H1 (cell line): ENCODE data around the gene CHD5. TPM values are rescaled to one million over a fixed set of nuclear protein-coding genes. Genes with fewer than 3 reads are reported as not detected.

Source experiments
- CTCF ChIA-PET: fragments of 300-600 bp; sonication (Branson Sonifier 250); formaldehyde crosslinking; loops from one replicate; lab custom pipeline; 2021; ENCODE audit not compliant: partially characterized antibody; lab: Charles Lee
- POLR2A ChIA-PET: fragments of 300-600 bp; sonication (Branson Sonifier 250); formaldehyde crosslinking; loops from one replicate; lab custom pipeline; 2021; ENCODE audit warnings: inconsistent platforms; ENCODE audit not compliant: partially characterized antibody; lab: Charles Lee
- DNase-seq, 2 experiments: peaks; one replicate each; pipeline versions ENCODE4 v3.0.0 to v3.0.0-alpha.2; 2010 to 2022; ENCODE audit warnings: low spot score in 2 of 2, low read depth in 1 of 2, mixed read lengths in 1 of 2
- FAIRE-seq: peaks from 2 replicates; lab custom pipeline; 2011; peaks lifted over from hg19 to GRCh38; lab: Jason Lieb, UNC
- H2AFZ ChIP-seq: 2 replicates; pipeline ENCODE4 v1.8.1; 2012; ENCODE audit warnings: low read length, inconsistent platforms
- H2AK5ac ChIP-seq: 2 replicates; pipeline ENCODE4 v1.6.1; 2013; ENCODE audit warnings: low read depth, low read length
- H2BK120ac ChIP-seq: replicated peaks from 2 replicates; pipeline ENCODE3; 2013; ENCODE audit warnings: low read depth, low read length, inconsistent platforms
- H2BK12ac ChIP-seq: 2 replicates; pipeline ENCODE4 v1.6.1; 2013; ENCODE audit warnings: low read depth, low read length
- H2BK15ac ChIP-seq: 2 replicates; pipeline ENCODE4 v1.6.1; 2013; ENCODE audit warnings: low read length
- H2BK20ac ChIP-seq: 2 replicates; pipeline ENCODE4 v1.6.1; 2013; ENCODE audit warnings: low read length
- H2BK5ac ChIP-seq: 2 replicates; pipeline ENCODE4 v1.6.1; 2013; ENCODE audit warnings: low read depth, low read length
- H3K14ac ChIP-seq: 2 replicates; pipeline ENCODE4 v1.6.1; 2013; ENCODE audit warnings: inconsistent platforms; ENCODE audit not compliant: insufficient read length
- H3K18ac ChIP-seq: 2 replicates; pipeline ENCODE4 v1.6.1; 2013; ENCODE audit warnings: low read length; ENCODE audit errors: extremely low read depth
- H3K23ac ChIP-seq: 2 replicates; pipeline ENCODE4 v1.6.1; 2013; ENCODE audit warnings: inconsistent platforms; ENCODE audit not compliant: insufficient read length
- H3K23me2 ChIP-seq: 2 replicates; pipeline ENCODE4 v1.6.1; 2013; ENCODE audit warnings: low read depth, low read length
- H3K27ac ChIP-seq: 2 replicates; pipeline ENCODE4 v1.6.1; 2011; ENCODE audit warnings: low read depth, low read length, inconsistent platforms
- H3K27me3 ChIP-seq, 4 experiments: replicated peaks in 1 of 4; 1 replicate in 1 of 4; 2 replicates in 3 of 4; pipeline versions ENCODE4 v1.6.1 to v1.8.1; 2011 to 2013; ENCODE audit warnings: low read length in 3 of 4, mild to moderate bottlenecking in 3 of 4, inconsistent platforms in 2 of 4, mixed read lengths in 2 of 4, moderate library complexity in 1 of 4; ENCODE audit not compliant: control insufficient read depth in 3 of 4, insufficient read depth in 3 of 4; ENCODE audit errors: extremely low read depth in 1 of 4
- H3K36me3 ChIP-seq, 4 experiments: 2 replicates each; pipeline versions ENCODE4 v1.6.1 to v1.8.1; 2011 to 2013; ENCODE audit warnings: mild to moderate bottlenecking in 4 of 4, low read length in 3 of 4, moderate library complexity in 2 of 4, control low read depth in 1 of 4, inconsistent platforms in 1 of 4; ENCODE audit not compliant: insufficient read depth in 4 of 4, control insufficient read depth in 2 of 4
- H3K4ac ChIP-seq: replicated peaks from 2 replicates; pipeline ENCODE3; 2013; ENCODE audit warnings: low read length, low read depth, mixed read lengths, inconsistent platforms; ENCODE audit not compliant: insufficient read length
- H3K4me1 ChIP-seq, 4 experiments: replicated peaks in 1 of 4; 1 replicate in 1 of 4; 2 replicates in 3 of 4; pipeline versions ENCODE4 v1.6.1 to v1.8.1; 2011 to 2013; ENCODE audit warnings: low read length in 3 of 4, inconsistent platforms in 2 of 4, mixed read lengths in 1 of 4; ENCODE audit not compliant: insufficient read depth in 4 of 4, control insufficient read depth in 3 of 4
- H3K4me2 ChIP-seq, 2 experiments: 2 replicates each; pipeline versions ENCODE4 v1.6.1 to v1.8.1; 2011 to 2013; ENCODE audit warnings: low read depth in 2 of 2, low read length in 2 of 2, control low read depth in 1 of 2, inconsistent platforms in 1 of 2, mild to moderate bottlenecking in 1 of 2; ENCODE audit not compliant: insufficient read depth in 1 of 2
- H3K4me3 ChIP-seq, 4 experiments: fragments of 200-600, 300-600 bp in 1 of 4; sonication (generic), shearing (Covaris generic), sonication (Bioruptor Twin) in 1 of 4; 2 replicates each; pipeline versions ENCODE4 v1.5.1 to v1.8.1; 2011 to 2016; ENCODE audit warnings: low read length in 4 of 4, low read depth in 3 of 4, control low read depth in 2 of 4, inconsistent platforms in 2 of 4, mild to moderate bottlenecking in 2 of 4, mixed read lengths in 1 of 4, moderate library complexity in 1 of 4; ENCODE audit not compliant: insufficient read depth in 2 of 4; ENCODE audit errors: extremely low read depth in 1 of 4
- H3K56ac ChIP-seq: replicated peaks from 2 replicates; pipeline ENCODE3; 2013; ENCODE audit warnings: low read depth, mild to moderate bottlenecking, mixed read lengths, low read length, inconsistent platforms; ENCODE audit not compliant: insufficient read length
- H3K79me1 ChIP-seq: 2 replicates; pipeline ENCODE4 v1.6.1; 2013; ENCODE audit warnings: low read depth, low read length, control low read depth
- H3K79me2 ChIP-seq, 2 experiments: 2 replicates each; pipeline versions ENCODE4 v1.6.1 to v1.8.1; 2012 to 2013; ENCODE audit warnings: low read length in 2 of 2, mild to moderate bottlenecking in 2 of 2, inconsistent platforms in 1 of 2; ENCODE audit not compliant: insufficient read depth in 2 of 2, control insufficient read depth in 1 of 2
- H3K9ac ChIP-seq, 4 experiments: replicated peaks in 1 of 4; 1 replicate in 1 of 4; 2 replicates in 3 of 4; pipeline versions ENCODE4 v1.6.1 to v1.8.1; 2011 to 2013; ENCODE audit warnings: low read depth in 3 of 4, low read length in 3 of 4, control low read depth in 2 of 4, mild to moderate bottlenecking in 2 of 4, moderate library complexity in 2 of 4, inconsistent platforms in 1 of 4; ENCODE audit errors: extremely low read depth in 1 of 4
- H3K9me3 ChIP-seq, 2 experiments: 2 replicates each; pipeline versions ENCODE4 v1.6.1 to v1.8.1; 2012 to 2013; ENCODE audit warnings: mild to moderate bottlenecking in 2 of 2, moderate library complexity in 2 of 2, control low read depth in 1 of 2, inconsistent platforms in 1 of 2, low read depth in 1 of 2, low read length in 1 of 2, mixed read lengths in 1 of 2; ENCODE audit not compliant: insufficient read depth in 2 of 2
- H4K20me1 ChIP-seq, 2 experiments: replicated peaks in 1 of 2; 2 replicates each; pipeline versions ENCODE3 to v1.8.1; 2011 to 2013; ENCODE audit warnings: inconsistent platforms in 2 of 2, low read length in 2 of 2, mild to moderate bottlenecking in 1 of 2; ENCODE audit not compliant: insufficient read depth in 2 of 2, control insufficient read depth in 1 of 2
- H4K5ac ChIP-seq: 2 replicates; pipeline ENCODE4 v1.6.1; 2013; ENCODE audit warnings: low read length, low read depth, mixed read lengths, inconsistent platforms; ENCODE audit not compliant: insufficient read length
- H4K8ac ChIP-seq: 2 replicates; pipeline ENCODE4 v1.8.0; 2013; ENCODE audit warnings: mild to moderate bottlenecking, moderate library complexity, low read length, inconsistent platforms; ENCODE audit not compliant: insufficient read depth; ENCODE audit errors: extremely low read depth
- H4K91ac ChIP-seq: replicated peaks from 2 replicates; pipeline ENCODE3; 2013; ENCODE audit warnings: low read length, mixed read lengths, inconsistent platforms; ENCODE audit not compliant: insufficient read length
- BCL11A ChIP-seq, 2 experiments: IDR thresholded peaks; one replicate each; pipeline ENCODE4 v1.6.1; 2011; ENCODE audit warnings: low read depth in 2 of 2, low read length in 2 of 2, mild to moderate bottlenecking in 2 of 2
- CEBPB ChIP-seq: IDR thresholded peaks from 2 replicates; pipeline ENCODE4 v1.6.1; 2012; ENCODE audit warnings: low read depth, low read length
- CTCF ChIP-seq, 3 experiments: IDR thresholded peaks; 1 replicate in 2 of 3; 2 replicates in 1 of 3; pipeline versions ENCODE4 v1.5.1 to v1.6.1; 2011; ENCODE audit warnings: low read length in 3 of 3, mild to moderate bottlenecking in 3 of 3, inconsistent platforms in 2 of 3, low read depth in 1 of 3, moderate library complexity in 1 of 3; ENCODE audit not compliant: insufficient read depth in 1 of 3; ENCODE audit errors: control extremely low read depth in 1 of 3
- JUND ChIP-seq: IDR thresholded peaks from 2 replicates; pipeline ENCODE4 v1.6.1; 2011; ENCODE audit warnings: mild to moderate bottlenecking, improper control_type of control experiment, low read length
- MAFK ChIP-seq: IDR thresholded peaks from 2 replicates; pipeline ENCODE4 v1.6.1; 2012; ENCODE audit warnings: low read depth, mild to moderate bottlenecking, improper control_type of control experiment, low read length
- NRF1 ChIP-seq: IDR thresholded peaks from 2 replicates; pipeline ENCODE4 v1.6.1; 2011; ENCODE audit warnings: mild to moderate bottlenecking, low read depth, low read length, improper control_type of control experiment
- RXRA ChIP-seq: IDR thresholded peaks from 2 replicates; pipeline ENCODE4 v1.6.1; 2011; ENCODE audit warnings: low read depth, mild to moderate bottlenecking, low read length, moderate library complexity; ENCODE audit not compliant: insufficient read depth
- SIRT6 ChIP-seq: IDR thresholded peaks from one replicate; pipeline ENCODE4 v1.7.1; 2012; ENCODE audit warnings: low read length, inconsistent platforms
- SRF ChIP-seq: IDR thresholded peaks from 2 replicates; pipeline ENCODE4 v1.6.1; 2011; ENCODE audit warnings: mild to moderate bottlenecking, low read depth, low read length, moderate library complexity
- TBP ChIP-seq: IDR thresholded peaks from 2 replicates; pipeline ENCODE4 v1.6.1; 2011; ENCODE audit warnings: low read depth, low read length, improper control_type of control experiment
- TEAD4 ChIP-seq: IDR thresholded peaks from 2 replicates; pipeline ENCODE4 v1.6.1; 2012; ENCODE audit warnings: low read depth, low read length, inconsistent platforms, mixed read lengths
- ZNF274 ChIP-seq: IDR thresholded peaks from 2 replicates; pipeline ENCODE4 v1.7.0; 2012; ENCODE audit warnings: low read length, borderline replicate concordance; ENCODE audit errors: extremely low read depth
- WGBS, 2 experiments: shearing (Covaris generic) in 1 of 2; methylation state at CpG; one replicate each; pipeline versions ENCODE4 v1.1.6 to v1.1.7; 2013 to 2015; ENCODE audit warnings: low lambda C conversion rate in 2 of 2, mixed read lengths in 2 of 2, inconsistent platforms in 1 of 2, low coverage in 1 of 2, missing lambda C conversion rate in 1 of 2; ENCODE audit not compliant: insufficient replicate concordance in 2 of 2, insufficient coverage in 1 of 2, insufficient read length in 1 of 2; ENCODE audit errors: extremely low coverage in 1 of 2, missing lambda C conversion rate in 1 of 2; 5-methylcytosine and 5-hydroxymethylcytosine counted together
- polyA plus RNA-seq, 7 experiments: library from polyadenylated mRNA; depleted of rRNA in 3 of 7; stranded (reverse) in 5 of 7; unstranded in 2 of 7; fragments of >200 nt in 5 of 7; fragments of 200-250 nt in 2 of 7; gene quantifications; 1 replicate in 5 of 7; 2 replicates in 1 of 7; 4 replicates in 1 of 7; pipeline versions ENCODE4 v1.2.1 to v1.2.3, GENCODE V29; 2011 to 2013; ENCODE audit warnings: missing spikeins in 2 of 7, mixed read lengths in 2 of 7
- total RNA-seq: library from RNA; stranded (reverse); fragmentation: NEBNext Ultra II Directional; extraction: Animal tissue kit (Norgen Biotek cat#: 25700); gene quantifications from 2 replicates; pipeline ENCODE4 v1.2.1, GENCODE V29; 2021

Gene CHD5
- total and polyA plus RNA-seq, 2 of the 8 experiments (the other 6 are each of a cell fraction or from before 2014, with no cell fraction given), result 0.42 to 1.8 TPM

DNA sequence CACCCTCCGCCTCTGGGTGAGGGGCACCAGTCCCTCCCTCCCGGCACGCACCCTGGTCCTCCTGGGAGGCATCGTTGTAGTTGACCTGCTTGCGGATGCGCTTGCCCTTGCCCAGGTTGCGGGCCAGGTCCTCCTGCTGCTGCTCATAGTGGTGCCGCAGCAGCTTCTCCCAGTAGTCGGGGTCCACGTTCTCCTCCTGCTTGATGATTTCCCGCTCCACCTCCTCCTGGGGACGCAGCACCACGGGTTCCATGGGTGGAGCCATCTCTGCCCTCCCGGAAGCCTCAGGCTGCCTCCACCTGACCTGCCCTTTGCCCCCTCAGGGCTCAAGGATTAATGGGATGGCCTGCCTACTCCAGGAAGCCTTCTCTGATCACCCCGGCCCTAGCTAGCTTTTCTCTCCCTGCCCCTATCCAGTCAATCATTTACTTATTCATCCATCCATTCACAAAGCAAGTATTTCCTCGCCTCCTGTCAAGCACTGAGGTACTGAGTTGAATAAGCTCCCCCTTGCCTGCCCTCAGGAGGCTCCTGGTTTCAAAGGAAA is 53.5 kb downstream of the CHD5 start:
- Histone ChIP-seq H2BK120ac (no peak overlapping the region), H3K4me1 (peaks cover 0 to 9% (median 4%) of the 10 kb centered on the region in 4 experiments; a peak in 4 of 7 replicates), H4K20me1 (no peaks in the 10 kb centered on the region), H3K4me2 (no peak overlapping the region; a peak in 1 of 4 replicates), H3K23me2 (no peaks in the 10 kb centered on the region), H3K18ac (no peak overlapping the region), H2BK12ac (no peak overlapping the region), H4K91ac (no peak overlapping the region), H2AK5ac (no peak overlapping the region), H2BK5ac (no peak overlapping the region; the same call in 1 of the 2 replicates), H3K4ac (no peak overlapping the region), H4K8ac (no peak overlapping the region), H2BK20ac (no peak overlapping the region), H2AFZ (no peak overlapping the region), H2BK15ac (no peak overlapping the region), H3K36me3 (no peaks in the 10 kb centered on the region), H3K27ac (no peak overlapping the region), H3K79me1 (no peaks in the 10 kb centered on the region), H3K14ac (no peak overlapping the region), H3K79me2 (no peaks in the 10 kb centered on the region), H4K5ac (no peak overlapping the region), H3K4me3 (no peak overlapping the region), H3K9me3 (no peaks in the 10 kb centered on the region), H3K27me3 (peaks cover 0 to 16% (median 12%) of the 10 kb centered on the region in 4 experiments; a peak in 6 of 7 replicates), H3K56ac (no peak overlapping the region), H3K9ac (no peak overlapping the region), H3K23ac (no peak overlapping the region)
- DNase-seq, result no peak
- no peak for FAIRE-seq
- CTCF ChIA-PET, result interaction anchor here (0.9 to 4.0 kb wide), 9 partner anchors 11 to 93 kb away, joined by 3 to 16 read pairs (median 5); no protein-coding TSS in a partner anchor
- 94% methylated on average over 13 of the region's 16 CpGs; no CpG with 5 or more reads in 1 of the 2 experiments for WGBS, 2 experiments
- POLR2A ChIA-PET, result interaction anchor here (0.7 to 2.0 kb wide), 3 partner anchors 22 to 74 kb away, joined by 3 to 7 read pairs (median 3); no protein-coding TSS in a partner anchor
- TF ChIP-seq SRF, result no peak
- TF ChIP-seq TBP, result no peak
- no peak for TF ChIP-seq SIRT6
- TF ChIP-seq BCL11A (IDR thresholded peaks at IDR 0.05; ENCODE audit: low read depth in 2 of 2, low read length in 2 of 2), result no peak
- TF ChIP-seq NRF1, result no peak
- TF ChIP-seq RXRA, result no peak
- no peak for TF ChIP-seq ZNF274
- TF ChIP-seq TEAD4, result no peak
- no peak for TF ChIP-seq JUND
- no peak for TF ChIP-seq MAFK
- TF ChIP-seq CTCF (IDR thresholded peaks at IDR 0.05; ENCODE audit: control extremely low read depth in 1 of 3, insufficient read depth in 1 of 3, low read depth in 1 of 3, low read length in 3 of 3), result no peak
- TF ChIP-seq CEBPB, result no peak
